ENCODE measurements around the gene C16orf74. TPM values are rescaled to one million over a fixed set of nuclear protein-coding genes. Genes with fewer than 3 reads are reported as not detected.

C16orf74 gene
- total and polyA plus RNA-seq, 2 of the 13 experiments (the other 11 are each of a cell fraction or from before 2014, with no cell fraction given): 0.13 to 0.29 TPM

DNA sequence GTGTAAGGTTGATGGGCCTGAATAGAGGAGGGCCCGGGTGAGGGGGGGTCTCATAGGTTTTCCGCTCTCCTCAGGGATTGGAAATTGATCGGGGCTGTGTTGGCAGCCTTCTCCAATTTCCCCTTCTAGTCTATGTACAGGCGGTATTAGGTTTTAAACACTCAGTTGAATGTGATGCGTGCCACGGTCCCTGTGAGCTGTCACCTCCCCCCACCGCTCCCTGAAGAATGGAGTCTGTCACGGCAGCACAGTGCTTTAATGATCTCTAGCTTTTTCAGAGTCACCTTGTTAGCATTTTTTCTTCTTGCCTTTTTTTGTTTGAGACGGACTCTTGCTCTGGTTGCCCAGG is 49.4 kb upstream of the C16orf74 start (continued):
- TF ChIP-seq, protein P1, sequence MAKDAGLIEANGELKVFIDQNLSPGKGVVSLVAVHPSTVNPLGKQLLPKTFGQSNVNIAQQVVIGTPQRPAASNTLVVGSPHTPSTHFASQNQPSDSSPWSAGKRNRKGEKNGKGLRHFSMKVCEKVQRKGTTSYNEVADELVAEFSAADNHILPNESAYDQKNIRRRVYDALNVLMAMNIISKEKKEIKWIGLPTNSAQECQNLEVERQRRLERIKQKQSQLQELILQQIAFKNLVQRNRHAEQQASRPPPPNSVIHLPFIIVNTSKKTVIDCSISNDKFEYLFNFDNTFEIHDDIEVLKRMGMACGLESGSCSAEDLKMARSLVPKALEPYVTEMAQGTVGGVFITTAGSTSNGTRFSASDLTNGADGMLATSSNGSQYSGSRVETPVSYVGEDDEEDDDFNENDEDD (CRISPR knock-in tag; IDR thresholded peaks at IDR 0.05; ENCODE audit: borderline replicate concordance): no peak
- TF ChIP-seq LCORL (IDR thresholded peaks at IDR 0.05) (no peak), LCORL (CRISPR knock-in tag; IDR thresholded peaks at IDR 0.05) (no peak), ZFAT (CRISPR knock-in tag; conservative IDR thresholded peaks at IDR 0.05) (no peak), ZNF75D (CRISPR knock-in tag; IDR thresholded peaks at IDR 0.05; ENCODE audit: borderline replicate concordance) (no peak), SPEN (CRISPR knock-in tag; IDR thresholded peaks at IDR 0.05; ENCODE audit: low read depth) (no peak), ARNT2 (CRISPR knock-in tag; IDR thresholded peaks at IDR 0.05; ENCODE audit: low read depth) (no peak), ZNF605 (CRISPR knock-in tag; IDR thresholded peaks at IDR 0.05) (no peak; the same call in 1 of the 2 replicates), PHB2 (IDR thresholded peaks at IDR 0.05; ENCODE audit: partially characterized antibody) (no peak), CEBPG (CRISPR knock-in tag; IDR thresholded peaks at IDR 0.05) (no peak), ESRRA (CRISPR knock-in tag; IDR thresholded peaks at IDR 0.05; ENCODE audit: low read depth) (no peak), CREM (IDR thresholded peaks at IDR 0.05) (peak; percentile 8), CREM (CRISPR knock-in tag; IDR thresholded peaks at IDR 0.05) (no peak), HOXA9 (CRISPR knock-in tag; IDR thresholded peaks at IDR 0.05; ENCODE audit: borderline replicate concordance) (no peak), DMAP1 (CRISPR knock-in tag; IDR thresholded peaks at IDR 0.05) (no peak), ZFP90 (CRISPR knock-in tag; IDR thresholded peaks at IDR 0.05; ENCODE audit: borderline replicate concordance) (no peak), PRMT3 (CRISPR knock-in tag; IDR thresholded peaks at IDR 0.05; ENCODE audit: borderline replicate concordance, low read depth) (no peak)
- TF ChIP-seq, protein P2, sequence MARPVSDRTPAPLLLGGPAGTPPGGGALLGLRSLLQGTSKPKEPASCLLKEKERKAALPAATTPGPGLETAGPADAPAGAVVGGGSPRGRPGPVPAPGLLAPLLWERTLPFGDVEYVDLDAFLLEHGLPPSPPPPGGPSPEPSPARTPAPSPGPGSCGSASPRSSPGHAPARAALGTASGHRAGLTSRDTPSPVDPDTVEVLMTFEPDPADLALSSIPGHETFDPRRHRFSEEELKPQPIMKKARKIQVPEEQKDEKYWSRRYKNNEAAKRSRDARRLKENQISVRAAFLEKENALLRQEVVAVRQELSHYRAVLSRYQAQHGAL (CRISPR knock-in tag; IDR thresholded peaks at IDR 0.05; ENCODE audit: not compliant biosample characterization): no peak
- TF ChIP-seq, protein P3, sequence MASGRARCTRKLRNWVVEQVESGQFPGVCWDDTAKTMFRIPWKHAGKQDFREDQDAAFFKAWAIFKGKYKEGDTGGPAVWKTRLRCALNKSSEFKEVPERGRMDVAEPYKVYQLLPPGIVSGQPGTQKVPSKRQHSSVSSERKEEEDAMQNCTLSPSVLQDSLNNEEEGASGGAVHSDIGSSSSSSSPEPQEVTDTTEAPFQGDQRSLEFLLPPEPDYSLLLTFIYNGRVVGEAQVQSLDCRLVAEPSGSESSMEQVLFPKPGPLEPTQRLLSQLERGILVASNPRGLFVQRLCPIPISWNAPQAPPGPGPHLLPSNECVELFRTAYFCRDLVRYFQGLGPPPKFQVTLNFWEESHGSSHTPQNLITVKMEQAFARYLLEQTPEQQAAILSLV (CRISPR knock-in tag; IDR thresholded peaks at IDR 0.05; ENCODE audit: borderline replicate concordance): no peak
- TF ChIP-seq, protein P4, sequence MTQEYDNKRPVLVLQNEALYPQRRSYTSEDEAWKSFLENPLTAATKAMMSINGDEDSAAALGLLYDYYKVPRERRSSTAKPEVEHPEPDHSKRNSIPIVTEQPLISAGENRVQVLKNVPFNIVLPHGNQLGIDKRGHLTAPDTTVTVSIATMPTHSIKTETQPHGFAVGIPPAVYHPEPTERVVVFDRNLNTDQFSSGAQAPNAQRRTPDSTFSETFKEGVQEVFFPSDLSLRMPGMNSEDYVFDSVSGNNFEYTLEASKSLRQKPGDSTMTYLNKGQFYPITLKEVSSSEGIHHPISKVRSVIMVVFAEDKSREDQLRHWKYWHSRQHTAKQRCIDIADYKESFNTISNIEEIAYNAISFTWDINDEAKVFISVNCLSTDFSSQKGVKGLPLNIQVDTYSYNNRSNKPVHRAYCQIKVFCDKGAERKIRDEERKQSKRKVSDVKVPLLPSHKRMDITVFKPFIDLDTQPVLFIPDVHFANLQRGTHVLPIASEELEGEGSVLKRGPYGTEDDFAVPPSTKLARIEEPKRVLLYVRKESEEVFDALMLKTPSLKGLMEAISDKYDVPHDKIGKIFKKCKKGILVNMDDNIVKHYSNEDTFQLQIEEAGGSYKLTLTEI (CRISPR knock-in tag; conservative IDR thresholded peaks at IDR 0.05): no peak
- TF ChIP-seq, protein P5, sequence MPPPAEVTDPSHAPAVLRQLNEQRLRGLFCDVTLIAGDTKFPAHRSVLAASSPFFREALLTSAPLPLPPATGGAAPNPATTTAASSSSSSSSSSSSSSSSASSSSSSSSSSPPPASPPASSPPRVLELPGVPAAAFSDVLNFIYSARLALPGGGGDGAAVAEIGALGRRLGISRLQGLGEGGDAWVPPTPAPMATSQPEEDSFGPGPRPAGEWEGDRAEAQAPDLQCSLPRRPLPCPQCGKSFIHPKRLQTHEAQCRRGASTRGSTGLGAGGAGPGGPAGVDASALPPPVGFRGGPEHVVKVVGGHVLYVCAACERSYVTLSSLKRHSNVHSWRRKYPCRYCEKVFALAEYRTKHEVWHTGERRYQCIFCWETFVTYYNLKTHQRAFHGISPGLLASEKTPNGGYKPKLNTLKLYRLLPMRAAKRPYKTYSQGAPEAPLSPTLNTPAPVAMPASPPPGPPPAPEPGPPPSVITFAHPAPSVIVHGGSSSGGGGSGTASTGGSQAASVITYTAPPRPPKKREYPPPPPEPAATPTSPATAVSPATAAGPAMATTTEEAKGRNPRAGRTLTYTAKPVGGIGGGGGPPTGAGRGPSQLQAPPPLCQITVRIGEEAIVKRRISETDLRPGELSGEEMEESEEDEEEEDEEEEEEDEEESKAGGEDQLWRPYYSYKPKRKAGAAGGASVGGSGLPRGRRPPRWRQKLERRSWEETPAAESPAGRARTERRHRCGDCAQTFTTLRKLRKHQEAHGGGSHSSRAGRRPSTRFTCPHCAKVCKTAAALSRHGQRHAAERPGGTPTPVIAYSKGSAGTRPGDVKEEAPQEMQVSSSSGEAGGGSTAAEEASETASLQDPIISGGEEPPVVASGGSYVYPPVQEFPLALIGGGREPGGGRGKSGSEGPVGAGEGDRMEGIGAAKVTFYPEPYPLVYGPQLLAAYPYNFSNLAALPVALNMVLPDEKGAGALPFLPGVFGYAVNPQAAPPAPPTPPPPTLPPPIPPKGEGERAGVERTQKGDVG (CRISPR knock-in tag; IDR thresholded peaks at IDR 0.05; ENCODE audit: borderline replicate concordance): no peak
- TF ChIP-seq, protein P6, sequence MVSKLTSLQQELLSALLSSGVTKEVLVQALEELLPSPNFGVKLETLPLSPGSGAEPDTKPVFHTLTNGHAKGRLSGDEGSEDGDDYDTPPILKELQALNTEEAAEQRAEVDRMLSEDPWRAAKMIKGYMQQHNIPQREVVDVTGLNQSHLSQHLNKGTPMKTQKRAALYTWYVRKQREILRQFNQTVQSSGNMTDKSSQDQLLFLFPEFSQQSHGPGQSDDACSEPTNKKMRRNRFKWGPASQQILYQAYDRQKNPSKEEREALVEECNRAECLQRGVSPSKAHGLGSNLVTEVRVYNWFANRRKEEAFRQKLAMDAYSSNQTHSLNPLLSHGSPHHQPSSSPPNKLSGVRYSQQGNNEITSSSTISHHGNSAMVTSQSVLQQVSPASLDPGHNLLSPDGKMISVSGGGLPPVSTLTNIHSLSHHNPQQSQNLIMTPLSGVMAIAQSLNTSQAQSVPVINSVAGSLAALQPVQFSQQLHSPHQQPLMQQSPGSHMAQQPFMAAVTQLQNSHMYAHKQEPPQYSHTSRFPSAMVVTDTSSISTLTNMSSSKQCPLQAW (CRISPR knock-in tag; IDR thresholded peaks at IDR 0.05): peak; percentile 3; the same call in 1 of the 2 replicates
